Astrocyte of the spinal cord (primary cell): Measurements from ENCODE around the gene ALDH3B2.

Source experiments
- DNase-seq: peaks from one replicate; pipeline ENCODE4 v3.0.0; 2011; ENCODE audit warnings: low read depth, low spot score
- H3K4me3 ChIP-seq: 2 replicates; pipeline ENCODE4 v1.5.1; 2011; ENCODE audit warnings: low read depth, mild to moderate bottlenecking, low read length, moderate library complexity
- CTCF ChIP-seq: IDR thresholded peaks from 2 replicates; pipeline ENCODE4 v1.5.1; 2012; ENCODE audit warnings: low read depth, mild to moderate bottlenecking, low read length, inconsistent platforms
- in situ Hi-C: cut with HindIII; loops from 2 replicates; pipeline ENCODE4 v1.10.0; 2017; ENCODE audit warnings: low sequenced_read_pairs

The ALDH3B2 gene

GRCh38 chr11:67644042-67644441 lies 30.4 kb downstream of the ALDH3B2 start:
- H3K4me3 ChIP-seq, result no peak overlapping the region
- TF ChIP-seq CTCF, result peak; percentile 38
- in situ Hi-C loops, result no loop called here
- DNase-seq, result no peak

GRCh38 chr11:67642173-67643120 lies 32.0 kb downstream of the ALDH3B2 start:
- DNase-seq, result no peak
- in situ Hi-C loops, result no loop called here
- no peak overlapping the region for H3K4me3 ChIP-seq
- no peak for TF ChIP-seq CTCF

- in situ Hi-C loops, result no loop called here
- no peak for TF ChIP-seq CTCF
- H3K4me3 ChIP-seq, result no peak overlapping the region
- no peak for DNase-seq
These were observed 32.9 kb downstream of the ALDH3B2 start for GRCh38 chr11:67641338-67642172.

- no peak overlapping the region for H3K4me3 ChIP-seq
- no peak for TF ChIP-seq CTCF
- DNase-seq, result no peak
- in situ Hi-C loops, result no loop called here
These were observed 33.6 kb downstream of the ALDH3B2 start for GRCh38 chr11:67640758-67641337.

- in situ Hi-C loops, result no loop called here
- DNase-seq, result peak; percentile 8
These were observed 34.2 kb downstream of the ALDH3B2 start for GRCh38 chr11:67640021-67640757.

More at GRCh38 chr11:67640021-67640757, 34.2 kb downstream of the ALDH3B2 start:
- no peak overlapping the region for H3K4me3 ChIP-seq
- peak; percentile 73 for TF ChIP-seq CTCF
